SIG-M5 treated with dmso at 0.1 percent for 504 hours (cell line): ENCODE results near the gene ZCCHC18.
A peak's percentile ranks its signal among the peaks of the same experiment; 100 is the strongest.

Source experiments
- DNase-seq: peaks from one replicate; lab custom pipeline; 2025; ENCODE audit not compliant: unreplicated experiment; lab: John Stamatoyannopoulos, UW

ZCCHC18 gene

DNA sequence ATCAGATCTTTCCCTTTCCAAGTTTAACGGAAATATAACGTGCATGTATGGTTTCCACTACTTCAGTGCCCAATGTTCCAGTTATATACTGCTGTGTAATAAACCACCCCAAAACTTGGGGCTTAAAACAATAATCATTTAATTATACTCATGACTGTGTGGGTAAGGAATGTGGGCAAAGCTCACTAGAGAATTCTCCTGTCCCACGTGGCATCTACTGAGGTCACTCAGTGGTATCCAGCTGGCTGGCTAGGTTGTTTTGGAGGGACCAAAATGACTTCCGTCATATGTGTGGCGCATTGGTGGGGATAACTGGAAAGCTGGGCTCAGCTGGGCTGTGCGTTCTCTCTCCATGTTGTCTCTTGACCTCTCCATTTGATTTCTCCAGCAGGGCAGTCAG is 18.5 kb downstream of the ZCCHC18 start:
- DNase-seq, result no peak

DNA sequence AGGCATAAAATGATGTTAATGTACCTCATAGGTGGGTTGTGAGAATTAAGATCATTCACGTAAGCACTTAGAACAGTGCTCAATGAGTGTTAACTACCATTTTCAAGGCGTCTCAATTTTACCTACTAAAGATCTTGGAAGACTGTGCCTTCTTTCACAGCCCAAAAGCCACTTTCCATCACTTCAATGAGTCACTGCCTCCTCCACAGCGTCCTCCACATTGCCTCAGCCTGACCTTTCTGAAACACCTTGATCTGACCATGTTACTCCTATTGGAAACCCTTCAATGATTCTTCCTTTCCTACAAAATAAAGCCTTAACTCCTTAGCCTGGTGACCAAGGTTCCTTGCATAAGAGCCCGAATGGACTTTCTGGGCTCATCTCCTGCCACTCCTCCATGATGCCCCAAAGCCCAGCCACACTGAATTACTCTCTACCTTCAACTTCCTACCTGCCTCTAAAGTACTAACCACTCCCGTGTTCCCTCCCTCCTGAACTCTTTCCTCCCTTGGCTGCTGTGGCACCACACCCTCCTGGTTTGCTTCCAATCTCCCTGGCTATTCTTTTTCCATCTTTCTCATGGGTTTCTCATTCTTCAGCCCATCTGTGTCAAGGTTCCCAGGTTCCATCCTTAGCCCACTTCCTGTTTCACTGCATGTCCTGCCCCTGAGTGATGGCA is 22.4 kb downstream of the ZCCHC18 start:
- DNase-seq, result no peak

- no peak for DNase-seq
These were observed 23.4 kb downstream of the ZCCHC18 start for GRCh38 chrX:104135677-104136076.

DNA sequence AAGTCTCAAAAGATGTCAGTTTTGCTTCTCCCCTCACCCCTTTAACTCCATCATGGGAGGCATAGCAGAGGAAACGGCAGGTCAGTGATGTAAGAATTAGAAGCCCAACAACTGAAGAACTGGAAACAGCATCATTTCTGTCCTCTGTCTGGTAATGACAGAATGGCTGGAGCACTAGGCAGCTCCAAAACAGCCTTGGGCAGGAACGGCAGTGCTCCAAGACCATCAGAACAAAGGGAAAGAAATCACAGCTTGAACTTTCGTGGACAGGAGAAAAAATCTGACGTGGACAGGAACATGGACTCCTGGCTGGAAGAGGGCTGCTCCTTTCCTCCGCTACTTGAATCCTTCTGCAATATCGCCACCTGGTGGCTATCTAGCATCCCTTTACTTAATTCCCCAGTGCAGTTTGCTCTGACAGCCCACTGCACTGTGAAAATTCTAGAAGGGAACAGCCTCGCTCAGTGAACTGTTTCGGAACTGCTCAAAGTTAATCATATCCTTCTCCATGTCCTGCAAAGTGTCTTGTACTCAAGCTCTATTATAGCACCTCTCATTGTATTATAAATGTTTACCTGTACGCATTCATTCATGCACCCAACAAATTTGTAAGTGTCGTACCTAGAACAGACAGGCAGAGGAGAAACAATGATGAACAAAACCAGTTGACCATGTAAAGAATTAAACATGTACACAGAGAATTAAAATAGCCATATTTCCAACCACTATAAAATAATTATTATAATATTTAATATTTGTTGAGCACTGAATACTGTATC is 24.1 kb downstream of the ZCCHC18 start:
- peak; percentile 62 for DNase-seq

- no peak for DNase-seq
These were observed 25.2 kb downstream of the ZCCHC18 start for GRCh38 chrX:104137496-104137895.

DNA sequence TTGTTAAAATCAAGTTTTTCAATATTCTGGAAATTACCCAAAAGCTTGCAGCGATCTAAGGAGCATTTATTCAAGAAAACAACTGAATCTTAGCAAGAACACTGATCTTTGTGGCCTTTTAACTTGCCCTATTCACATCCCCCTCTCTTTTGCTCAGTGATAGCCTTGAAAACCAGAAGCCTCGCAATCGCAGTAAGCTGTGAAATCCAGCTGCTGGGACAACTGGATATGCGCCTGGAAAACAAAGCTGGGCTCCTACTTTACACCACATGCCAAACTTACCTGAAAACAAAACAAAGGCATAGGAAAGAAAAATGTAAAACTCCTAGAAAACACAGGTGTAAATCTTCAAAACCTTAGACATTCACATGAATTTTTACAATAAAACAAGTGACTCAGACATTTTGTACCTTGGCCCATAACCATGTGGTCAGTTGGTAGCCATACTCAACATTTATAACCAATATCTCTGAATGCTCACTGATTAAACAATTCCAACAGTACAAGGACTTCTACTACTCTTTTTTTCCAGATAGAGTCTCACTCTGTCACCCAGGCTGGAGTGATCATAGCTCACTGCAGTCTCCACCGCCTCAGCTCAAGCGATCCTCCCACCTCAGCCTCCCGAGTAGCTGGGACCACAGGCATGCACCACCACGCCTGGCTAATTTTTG is 28.9 kb downstream of the ZCCHC18 start:
- DNase-seq, result no peak

- DNase-seq, result no peak
These were observed 38.7 kb downstream of the ZCCHC18 start for GRCh38 chrX:104151037-104151436.

- peak; percentile 81 for DNase-seq
These were observed 44.6 kb downstream of the ZCCHC18 start, which contains the start of gene SLC25A53 for GRCh38 chrX:104156630-104157529. SLC25A53 (minus strand) TSS chrX:104157009; CDS start chrX:104105257, 51,752 bp downstream.
